Right kidney (tissue), 1 donor: Measurements from ENCODE around the gene HELZ2.
A peak's percentile ranks its signal among the peaks of the same experiment; 100 is the strongest.

Experiments
- DNase-seq: peaks from one replicate; pipeline ENCODE4 v3.0.0-alpha.2; 2016

Gene HELZ2

GRCh38 chr20:63538204-63539091 lies 35.6 kb downstream of the HELZ2 start:
- DNase-seq = no peak

GRCh38 chr20:63537525-63538203 lies 36.4 kb downstream of the HELZ2 start:
- DNase-seq = peak; percentile 81

- no peak for DNase-seq
These were observed 37.0 kb downstream of the HELZ2 start, which contains the start of gene PTK6 for GRCh38 chr20:63536997-63537524. TSS of gene PTK6 (minus strand) at chr20:63537376. CDS start at chr20:63537314, 62 bp downstream.

- peak; percentile 20 for DNase-seq
These were observed 37.6 kb downstream of the HELZ2 start for GRCh38 chr20:63536241-63536977.

- peak; percentile 38 for DNase-seq
These were observed 39.0 kb downstream of the HELZ2 start for GRCh38 chr20:63534831-63535651.

- DNase-seq = no peak
These were observed 39.6 kb downstream of the HELZ2 start for GRCh38 chr20:63534427-63534830.

GRCh38 chr20:63533871-63534393 lies 40.1 kb downstream of the HELZ2 start:
- peak; percentile 37 for DNase-seq

- no peak for DNase-seq
These were observed 40.7 kb downstream of the HELZ2 start for GRCh38 chr20:63533388-63533787.

GRCh38 chr20:63532449-63532971 lies 41.5 kb downstream of the HELZ2 start:
- no peak for DNase-seq

- no peak for DNase-seq
These were observed 42.2 kb downstream of the HELZ2 start for GRCh38 chr20:63531686-63532448.

GRCh38 chr20:63530788-63531160 lies 43.3 kb downstream of the HELZ2 start:
- DNase-seq = no peak

GRCh38 chr20:63529861-63530787 lies 43.9 kb downstream of the HELZ2 start:
- DNase-seq = peak; percentile 12

- DNase-seq = peak; percentile 10
These were observed 44.7 kb downstream of the HELZ2 start for GRCh38 chr20:63529180-63529860.

GRCh38 chr20:63527184-63527583 lies 46.9 kb downstream of the HELZ2 start:
- DNase-seq = no peak

GRCh38 chr20:63525971-63526370 lies 48.1 kb downstream of the HELZ2 start:
- no peak for DNase-seq

GRCh38 chr20:63525185-63525584 lies 48.9 kb downstream of the HELZ2 start:
- DNase-seq = no peak
